ENCODE data around the gene ELAVL2.

ELAVL2 gene

DNA sequence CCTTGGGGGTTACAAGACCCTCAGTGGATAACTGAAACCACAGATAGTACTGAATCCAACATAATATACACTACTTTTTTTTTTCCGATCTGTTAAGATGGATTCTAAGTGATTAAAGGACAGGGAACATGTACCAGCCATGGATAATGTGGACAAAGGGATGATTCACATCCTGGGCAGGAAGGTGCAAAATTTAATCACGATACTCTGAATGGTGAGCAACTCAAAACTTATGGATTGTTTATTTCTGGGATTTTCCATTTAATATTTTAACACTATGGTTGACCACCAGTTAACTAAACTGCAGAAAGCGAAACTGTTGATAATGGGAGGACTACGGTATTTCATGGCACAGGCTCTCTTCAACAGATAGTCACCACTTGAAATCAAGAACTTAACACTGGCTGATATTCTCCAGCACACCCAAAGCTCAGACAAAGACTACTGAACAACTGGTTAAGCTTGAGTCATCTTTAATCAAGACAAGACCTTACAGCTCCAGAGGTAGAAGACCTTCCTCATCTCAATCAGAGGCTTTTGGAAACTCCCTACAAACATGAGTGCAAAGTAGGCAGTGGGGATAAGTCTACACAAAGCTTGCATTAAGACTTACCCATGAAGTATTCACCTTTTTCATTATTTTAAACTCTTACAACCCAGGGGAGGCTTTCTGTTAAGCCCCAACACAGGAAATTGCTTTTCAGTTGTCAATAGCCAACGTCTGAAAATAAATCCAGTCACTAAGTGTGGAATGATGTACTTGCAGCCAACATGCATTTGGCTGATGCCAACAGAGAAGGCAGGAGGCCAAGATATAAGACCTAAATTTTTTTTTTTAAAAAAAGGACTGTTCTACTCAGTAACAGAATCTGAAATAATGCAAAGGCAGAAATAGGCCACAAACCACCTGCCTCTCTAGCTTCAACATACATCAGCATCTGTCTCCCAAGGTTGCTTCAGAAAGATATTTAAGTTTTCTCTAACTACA is 78.7 kb downstream of the ELAVL2 start:
- Histone ChIP-seq H3K79me2 (ENCODE audit: insufficient read depth, low read depth) (no peaks in the 10 kb centered on the region), H4K20me1 (ENCODE audit: insufficient read depth) (no peaks in the 10 kb centered on the region), H2AFZ (ENCODE audit: low read depth) (no peak overlapping the region), H3K36me3 (ENCODE audit: insufficient read depth) (no peaks in the 10 kb centered on the region), H3K9ac (no peak overlapping the region), H3K4me2 (no peak overlapping the region), H3K4me3 (IDR thresholded peaks at IDR 0.05; ENCODE audit: insufficient read depth, low read depth, low read length) (no peak overlapping the region), H3K27ac (no peak overlapping the region), H3K4me1 (ENCODE audit: low read depth, poor library complexity, severe bottlenecking) (no peaks in the 10 kb centered on the region), H3K27me3 (ENCODE audit: insufficient read depth, low read depth) (no peaks in the 10 kb centered on the region)
- TF ChIP-seq CTCF (conservative IDR thresholded peaks at IDR 0.05; ENCODE audit: low read depth, low read length), result no peak

GRCh38 chr9:23746317-23746716 is 79.7 kb downstream of the ELAVL2 start:
- no peak overlapping the region for H3K27ac ChIP-seq
- no peaks in the 10 kb centered on the region for H3K27me3 ChIP-seq (ENCODE audit: insufficient read depth, low read depth)
- H3K4me3 ChIP-seq (IDR thresholded peaks at IDR 0.05; ENCODE audit: insufficient read depth, low read depth, low read length), result no peak overlapping the region
- H3K9ac ChIP-seq, result no peak overlapping the region
- H4K20me1 ChIP-seq (ENCODE audit: insufficient read depth), result no peaks in the 10 kb centered on the region
- no peak overlapping the region for H2AFZ ChIP-seq (ENCODE audit: low read depth)
- no peaks in the 10 kb centered on the region for H3K36me3 ChIP-seq (ENCODE audit: insufficient read depth)
- H3K79me2 ChIP-seq (ENCODE audit: insufficient read depth, low read depth), result no peaks in the 10 kb centered on the region
- H3K4me2 ChIP-seq, result no peak overlapping the region
- TF ChIP-seq CTCF (conservative IDR thresholded peaks at IDR 0.05; ENCODE audit: low read depth, low read length), result no peak
- no peaks in the 10 kb centered on the region for H3K4me1 ChIP-seq (ENCODE audit: low read depth, poor library complexity, severe bottlenecking)

GRCh38 chr9:23743036-23743435 is 83.0 kb downstream of the ELAVL2 start:
- H3K9ac ChIP-seq, result no peak overlapping the region
- H4K20me1 ChIP-seq (ENCODE audit: insufficient read depth), result no peaks in the 10 kb centered on the region
- H3K4me2 ChIP-seq, result no peak overlapping the region
- H3K27ac ChIP-seq, result no peak overlapping the region
- no peak overlapping the region for H2AFZ ChIP-seq (ENCODE audit: low read depth)
- TF ChIP-seq CTCF (conservative IDR thresholded peaks at IDR 0.05; ENCODE audit: low read depth, low read length), result no peak
- H3K4me3 ChIP-seq (IDR thresholded peaks at IDR 0.05; ENCODE audit: insufficient read depth, low read depth, low read length), result no peak overlapping the region
- H3K27me3 ChIP-seq (ENCODE audit: insufficient read depth, low read depth), result no peaks in the 10 kb centered on the region
- no peaks in the 10 kb centered on the region for H3K79me2 ChIP-seq (ENCODE audit: insufficient read depth, low read depth)
- no peaks in the 10 kb centered on the region for H3K4me1 ChIP-seq (ENCODE audit: low read depth, poor library complexity, severe bottlenecking)
- H3K36me3 ChIP-seq (ENCODE audit: insufficient read depth), result no peaks in the 10 kb centered on the region

DNA sequence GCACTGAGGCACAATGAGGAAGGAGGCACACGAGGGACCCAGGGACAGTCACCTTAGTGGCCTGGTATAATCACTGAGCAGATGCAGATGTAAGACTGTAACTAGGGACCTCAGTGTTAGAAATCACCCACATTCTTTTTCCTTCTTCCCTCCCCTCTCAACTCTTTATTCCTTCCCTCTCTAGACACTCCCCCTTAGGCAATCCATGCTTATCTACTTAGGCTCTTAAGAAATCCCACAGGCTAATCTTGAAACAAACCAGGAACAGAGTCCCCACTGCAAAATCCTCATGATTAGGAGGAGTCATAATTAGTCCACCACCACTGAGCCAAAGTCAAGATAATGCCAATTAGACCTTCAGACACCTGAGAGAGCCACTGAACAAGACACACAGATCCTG is 84.7 kb downstream of the ELAVL2 start:
- Histone ChIP-seq H2AFZ (ENCODE audit: low read depth) (no peak overlapping the region), H3K36me3 (ENCODE audit: insufficient read depth) (no peaks in the 10 kb centered on the region), H3K4me3 (IDR thresholded peaks at IDR 0.05; ENCODE audit: insufficient read depth, low read depth, low read length) (no peak overlapping the region), H3K79me2 (ENCODE audit: insufficient read depth, low read depth) (no peaks in the 10 kb centered on the region), H4K20me1 (ENCODE audit: insufficient read depth) (no peaks in the 10 kb centered on the region), H3K27ac (no peak overlapping the region), H3K4me1 (ENCODE audit: low read depth, poor library complexity, severe bottlenecking) (no peaks in the 10 kb centered on the region), H3K4me2 (no peak overlapping the region), H3K9ac (no peak overlapping the region), H3K27me3 (ENCODE audit: insufficient read depth, low read depth) (no peaks in the 10 kb centered on the region)
- TF ChIP-seq CTCF (conservative IDR thresholded peaks at IDR 0.05; ENCODE audit: low read depth, low read length), result no peak

Measured in KMS-11 (cell line).